ENCODE measurements around the gene RHOA. TPM values are rescaled to one million over a fixed set of nuclear protein-coding genes. Genes with fewer than 3 reads are reported as not detected.

RHOA gene
- total and polyA plus RNA-seq, 2 of the 8 experiments (the other 6 are each of a cell fraction or from before 2014, with no cell fraction given): 176 to 397 TPM

DNA sequence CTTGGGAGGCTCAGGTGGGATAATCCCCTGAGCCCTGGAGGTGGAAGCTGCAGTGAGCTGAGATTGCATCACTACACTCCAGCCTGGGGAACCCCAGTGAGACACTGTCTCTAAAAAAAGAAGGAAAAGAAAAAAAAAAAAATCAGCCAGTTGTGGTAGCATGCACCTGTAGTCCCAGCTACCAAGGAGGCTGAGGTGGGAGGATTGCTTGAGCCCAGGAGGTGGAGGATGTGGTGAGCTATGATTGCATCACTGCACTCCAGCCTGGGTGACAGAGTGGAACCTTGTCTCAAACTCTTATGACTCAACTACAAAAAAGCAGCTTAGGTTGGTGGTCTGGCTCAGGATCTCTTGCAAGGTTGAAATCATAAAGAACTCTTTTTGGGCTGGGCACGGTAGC is 34.3 kb downstream of the RHOA start (continued):
- no peak for TF ChIP-seq KDM5A (IDR thresholded peaks at IDR 0.05; ENCODE audit: low read length)
- TF ChIP-seq MAFK (IDR thresholded peaks at IDR 0.05; ENCODE audit: low read depth, low read length): no peak
